NK-92 (cell line): ENCODE measurements around the gene VARS2.

ENCODE experiments used
- DNase-seq: peaks from one replicate; lab custom pipeline; 2025; ENCODE audit not compliant: unreplicated experiment; lab: John Stamatoyannopoulos, UW

The VARS2 gene

DNA sequence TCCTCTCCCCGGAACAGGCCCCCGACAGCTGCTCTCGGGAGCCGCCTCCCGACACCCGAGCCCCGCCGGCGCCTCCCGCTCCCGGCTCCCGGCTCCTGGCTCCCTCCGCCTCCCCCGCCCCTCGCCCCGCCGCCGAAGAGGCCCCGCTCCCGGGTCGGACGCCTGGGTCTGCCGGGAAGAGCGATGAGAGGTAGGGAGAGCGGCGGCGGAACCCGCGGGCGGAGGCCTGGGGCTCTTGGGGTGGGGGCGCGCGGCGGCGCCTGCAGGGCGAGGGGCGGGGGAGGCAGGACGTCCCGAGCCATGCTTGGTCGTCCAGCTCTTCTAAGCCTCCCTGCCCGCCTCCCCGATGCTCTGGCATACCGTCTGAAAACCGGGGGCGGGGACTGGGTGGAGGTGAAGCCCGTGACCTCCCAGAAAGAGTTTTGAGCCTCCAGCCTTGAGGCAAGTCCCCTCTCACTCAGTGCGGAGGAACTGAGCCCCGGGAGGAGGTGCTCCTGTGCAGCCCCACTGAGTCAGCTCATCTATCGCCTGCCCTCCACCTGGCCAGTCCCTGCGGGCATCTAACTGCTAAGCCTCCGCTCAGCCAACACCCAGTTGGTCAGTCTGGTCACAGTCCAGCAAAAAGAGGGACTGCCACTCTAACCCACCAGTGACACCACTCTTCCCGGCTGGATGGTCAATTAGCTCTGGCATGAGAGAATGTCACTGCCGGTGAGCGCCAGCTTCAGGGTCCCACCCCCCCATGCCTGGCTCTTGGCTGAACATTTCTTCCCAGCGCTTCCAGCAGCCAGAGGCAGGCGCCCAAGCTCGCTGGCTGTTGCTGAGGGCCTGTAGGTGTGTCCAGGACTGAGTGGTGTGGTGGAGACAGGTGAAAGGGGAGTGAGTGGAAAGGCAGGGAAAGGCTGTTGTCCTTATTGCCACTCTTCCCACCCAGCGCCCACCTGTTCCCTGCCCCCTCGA lies 29.2 kb upstream of the VARS2 start:
- DNase-seq = no peak

DNA sequence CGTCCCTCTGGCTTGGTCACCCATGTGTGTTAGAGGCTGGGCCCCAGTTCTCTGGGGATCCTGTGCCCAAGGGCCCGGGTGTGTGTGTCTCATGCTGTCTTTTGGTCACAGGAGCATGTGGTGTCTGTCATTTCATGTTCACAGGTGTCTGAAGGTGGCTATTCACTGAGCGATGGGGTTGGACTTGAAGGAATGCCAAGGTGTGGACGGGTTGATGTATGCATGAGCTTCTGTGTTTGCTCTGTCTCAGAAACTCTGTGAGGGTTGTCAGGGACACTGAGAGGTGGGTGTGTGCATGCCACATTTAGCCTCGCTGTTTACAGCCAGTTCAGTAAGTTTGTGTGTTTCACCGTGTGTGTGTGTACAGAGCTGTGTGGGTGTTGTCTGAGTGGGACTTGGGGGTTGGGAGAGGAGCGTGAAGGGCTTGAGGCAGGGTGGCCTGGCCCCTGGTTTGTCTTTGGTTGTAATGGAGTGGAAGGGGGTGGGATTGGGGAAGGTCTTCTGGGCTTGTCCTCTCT lies 28.5 kb upstream of the VARS2 start:
- DNase-seq = no peak

DNA sequence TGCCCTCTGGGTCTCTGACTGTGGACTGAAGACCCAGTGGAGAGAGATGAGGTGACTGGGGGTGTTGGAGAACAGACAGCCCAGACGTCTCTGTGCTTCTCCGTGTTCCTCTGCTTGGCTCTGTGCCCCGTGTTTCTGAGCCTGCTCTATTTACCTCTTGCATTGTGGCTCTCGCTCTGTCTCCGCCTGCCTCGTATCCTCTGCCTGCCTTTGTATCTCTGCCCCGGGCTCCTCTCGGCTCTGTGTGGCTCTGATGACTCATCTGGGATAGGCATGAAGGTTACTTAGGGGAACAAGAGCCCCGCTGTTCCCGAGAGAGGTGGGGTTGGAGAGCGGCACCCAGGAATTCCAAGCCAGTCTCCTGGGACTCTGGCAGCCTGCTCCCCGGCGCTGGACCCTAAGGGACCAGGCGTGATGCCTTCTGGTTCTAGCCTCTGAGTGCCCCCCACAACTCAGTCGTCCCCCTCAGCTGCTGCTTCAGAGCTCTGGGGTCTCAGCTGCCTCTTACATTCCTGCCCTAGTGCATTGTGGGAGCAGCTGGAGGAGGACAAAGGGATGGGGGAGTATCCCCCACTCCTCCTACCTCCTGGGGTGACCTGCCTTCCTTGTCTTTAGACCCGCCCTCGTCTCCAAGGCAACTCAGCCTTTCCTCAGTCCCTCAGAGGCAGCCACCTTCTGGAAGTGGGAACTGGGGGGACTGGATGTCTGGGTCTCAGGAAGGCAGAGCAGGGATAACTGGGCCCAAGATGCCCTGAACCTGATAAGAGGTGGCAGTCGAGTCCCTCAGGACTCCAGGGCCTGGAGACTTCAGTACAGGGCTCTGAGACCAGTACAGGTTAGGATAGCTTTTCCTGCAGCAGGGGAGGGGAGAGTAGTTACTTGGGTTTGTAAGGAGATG lies 27.8 kb upstream of the VARS2 start:
- DNase-seq = no peak

DNA sequence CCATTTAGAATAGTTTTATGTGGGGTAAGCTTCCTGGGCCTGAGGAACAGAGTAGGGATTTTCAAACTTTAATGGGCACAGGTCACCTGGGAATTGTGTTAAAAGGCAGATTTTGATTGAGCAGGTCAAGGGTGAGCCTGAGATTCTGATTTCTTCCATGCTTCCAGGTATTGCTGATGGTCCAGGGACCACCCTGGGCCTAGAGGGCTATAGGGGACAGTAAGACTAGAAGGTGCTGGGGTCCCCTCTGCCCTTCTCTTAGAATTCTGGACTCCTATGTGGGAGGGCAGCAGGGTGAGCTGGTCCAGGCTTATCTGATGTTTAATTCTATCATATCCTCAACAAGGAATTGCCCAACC lies 27.2 kb upstream of the VARS2 start:
- DNase-seq = no peak

DNA sequence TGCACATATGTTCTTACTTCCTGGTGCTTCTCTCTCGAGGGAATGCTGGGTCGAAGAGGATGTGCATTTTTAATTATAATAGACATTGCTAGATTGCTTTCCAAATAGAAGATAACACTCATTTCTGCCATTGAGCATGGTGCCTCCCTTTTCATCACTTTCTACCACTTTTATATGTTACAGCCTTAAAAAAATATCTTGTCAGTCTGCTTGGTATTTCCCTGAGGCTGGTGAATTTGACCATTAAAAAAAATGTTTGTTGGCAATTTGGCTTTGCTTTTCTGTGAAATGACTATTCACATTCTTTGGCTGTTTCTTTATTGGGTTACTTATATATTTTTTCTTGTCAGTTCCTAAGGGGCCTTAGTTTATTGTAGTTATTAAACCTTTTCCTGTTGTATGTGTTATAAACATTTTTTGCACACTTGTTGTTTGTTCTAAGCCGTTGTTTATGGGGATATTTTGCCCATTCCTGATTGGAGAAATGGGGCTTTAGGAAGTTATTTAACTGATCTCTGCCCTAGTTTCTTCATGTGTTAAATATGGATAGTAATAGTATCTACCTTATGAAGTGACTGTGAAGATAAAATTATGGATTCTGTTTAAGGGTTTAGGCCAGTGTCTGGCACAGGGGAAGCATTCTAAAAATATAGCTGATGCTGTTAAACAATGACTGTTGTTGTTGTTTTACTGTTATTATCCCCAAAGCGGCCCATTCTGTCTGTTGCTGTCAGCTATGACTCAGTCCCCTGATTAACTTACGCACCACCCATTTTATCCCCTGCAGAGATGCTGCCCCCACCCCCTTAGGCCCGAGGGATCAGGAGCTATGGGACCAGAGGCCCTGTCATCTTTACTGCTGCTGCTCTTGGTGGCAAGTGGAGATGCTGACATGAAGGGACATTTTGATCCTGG lies 25.9 kb upstream of the VARS2 start:
- DNase-seq = no peak

DNA sequence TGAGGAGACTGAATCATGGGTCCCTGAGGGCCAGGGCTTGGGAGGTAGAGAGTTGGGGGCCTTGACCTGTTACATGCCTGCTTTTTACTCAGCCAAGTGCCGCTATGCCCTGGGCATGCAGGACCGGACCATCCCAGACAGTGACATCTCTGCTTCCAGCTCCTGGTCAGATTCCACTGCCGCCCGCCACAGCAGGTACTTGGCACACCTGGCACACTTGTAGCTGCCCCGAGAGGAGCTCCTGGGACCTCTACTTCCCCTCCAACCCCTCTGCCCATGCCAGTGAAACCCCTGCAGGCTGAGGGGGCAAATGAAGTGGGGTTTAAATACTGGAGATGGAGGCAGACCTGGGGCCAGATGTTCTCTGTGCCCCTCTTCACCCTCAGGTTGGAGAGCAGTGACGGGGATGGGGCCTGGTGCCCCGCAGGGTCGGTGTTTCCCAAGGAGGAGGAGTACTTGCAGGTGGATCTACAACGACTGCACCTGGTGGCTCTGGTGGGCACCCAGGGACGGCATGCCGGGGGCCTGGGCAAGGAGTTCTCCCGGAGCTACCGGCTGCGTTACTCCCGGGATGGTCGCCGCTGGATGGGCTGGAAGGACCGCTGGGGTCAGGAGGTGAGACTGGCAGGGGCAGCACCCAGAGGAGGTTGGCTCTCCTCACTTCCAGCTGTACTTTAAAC lies 25.1 kb upstream of the VARS2 start:
- no peak for DNase-seq

DNA sequence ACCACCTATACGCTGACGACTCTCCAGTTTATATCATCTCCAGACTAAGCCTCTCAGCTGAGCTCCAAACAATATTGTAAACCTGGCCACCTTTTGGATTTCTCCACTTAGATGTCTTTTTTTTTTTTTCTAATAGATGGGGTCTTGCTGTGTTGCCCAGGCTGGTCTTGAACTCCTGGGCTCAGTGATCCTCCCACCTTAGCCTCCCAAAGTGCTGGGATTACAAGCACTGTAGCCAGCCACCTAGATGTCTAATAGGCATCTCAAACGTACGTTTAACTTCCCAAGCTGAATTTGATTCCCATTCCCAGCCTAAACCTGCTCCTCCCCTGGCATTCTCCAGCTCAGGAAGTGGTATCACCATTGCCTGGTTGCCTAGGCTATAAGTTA lies 24.5 kb upstream of the VARS2 start:
- no peak for DNase-seq

DNA sequence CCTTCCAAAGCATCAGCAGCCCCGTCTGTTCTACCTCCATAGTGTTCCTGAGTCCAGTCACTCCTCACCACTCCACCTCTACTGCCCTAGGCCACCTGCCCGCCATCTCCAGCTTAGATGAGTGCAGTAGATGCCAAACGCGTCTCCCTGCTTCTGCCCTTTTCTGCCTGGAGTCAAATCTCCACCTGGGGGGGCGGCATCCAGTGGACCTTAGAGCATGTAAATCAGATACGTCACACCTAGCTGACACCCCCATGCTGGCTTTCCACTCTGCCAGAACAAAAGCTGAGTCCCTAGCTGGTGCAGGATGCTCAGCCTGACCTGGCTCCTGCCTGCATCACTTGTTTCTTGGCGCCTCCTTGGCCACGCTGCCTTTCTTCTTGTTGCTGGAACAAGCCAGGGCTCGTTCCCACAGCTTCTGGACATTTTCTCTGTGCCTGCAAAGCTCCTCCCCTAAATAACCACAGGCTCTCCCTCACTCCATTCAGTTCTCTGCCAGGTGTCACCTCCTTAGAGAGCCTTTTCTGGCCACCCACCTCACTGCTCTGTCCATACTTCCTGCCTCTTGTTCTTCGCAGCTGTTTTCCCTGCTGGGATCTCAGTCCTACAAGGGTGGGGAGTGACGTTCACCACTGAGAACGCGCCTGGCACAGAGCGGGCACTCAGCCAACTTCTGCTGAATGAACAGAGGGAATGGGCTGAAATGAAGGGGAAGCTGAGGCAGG lies 24.0 kb upstream of the VARS2 start:
- no peak for DNase-seq

DNA sequence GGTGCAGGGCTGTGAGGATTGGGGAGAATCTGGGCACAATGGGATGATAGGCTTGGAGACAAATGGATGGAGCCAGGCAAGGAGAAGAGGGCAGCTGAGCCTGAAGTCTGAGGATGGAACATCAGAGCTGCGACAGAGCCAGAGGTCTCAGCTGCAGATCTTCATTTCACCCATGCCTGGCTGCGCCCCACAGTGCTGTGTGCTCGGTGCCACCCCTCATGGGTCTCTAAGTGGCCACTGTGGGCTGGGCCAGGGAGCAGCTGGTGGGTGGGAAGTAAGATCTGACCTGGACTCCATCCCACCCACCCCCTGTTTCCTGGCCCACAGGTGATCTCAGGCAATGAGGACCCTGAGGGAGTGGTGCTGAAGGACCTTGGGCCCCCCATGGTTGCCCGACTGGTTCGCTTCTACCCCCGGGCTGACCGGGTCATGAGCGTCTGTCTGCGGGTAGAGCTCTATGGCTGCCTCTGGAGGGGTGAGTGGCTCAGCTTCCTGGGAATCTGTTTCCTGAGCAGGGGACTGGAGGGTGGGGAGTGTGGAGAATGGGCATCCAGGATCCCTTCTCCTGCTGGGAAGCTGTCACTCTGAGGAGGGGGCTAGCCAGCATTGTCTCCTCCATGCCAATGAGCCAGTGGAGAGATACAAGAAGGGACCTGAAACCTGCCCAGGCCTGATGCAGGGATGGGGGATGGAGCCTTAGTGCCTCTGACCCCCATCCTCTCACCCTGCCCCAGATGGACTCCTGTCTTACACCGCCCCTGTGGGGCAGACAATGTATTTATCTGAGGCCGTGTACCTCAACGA lies 23.2 kb upstream of the VARS2 start:
- no peak for DNase-seq

DNA sequence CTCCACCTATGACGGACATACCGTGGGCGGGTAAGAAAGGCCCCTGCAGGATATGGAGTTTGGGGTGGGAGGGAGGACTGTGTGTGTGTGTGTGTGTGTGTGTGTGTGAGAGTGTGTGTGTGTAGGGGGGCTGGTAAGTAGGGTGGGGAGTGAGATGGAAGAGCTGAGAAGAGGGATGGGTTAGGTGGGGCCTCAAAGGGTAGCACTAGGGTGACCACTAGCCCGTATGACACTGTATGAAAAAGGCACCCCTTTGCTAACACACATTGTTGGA lies 22.7 kb upstream of the VARS2 start:
- no peak for DNase-seq

DNA sequence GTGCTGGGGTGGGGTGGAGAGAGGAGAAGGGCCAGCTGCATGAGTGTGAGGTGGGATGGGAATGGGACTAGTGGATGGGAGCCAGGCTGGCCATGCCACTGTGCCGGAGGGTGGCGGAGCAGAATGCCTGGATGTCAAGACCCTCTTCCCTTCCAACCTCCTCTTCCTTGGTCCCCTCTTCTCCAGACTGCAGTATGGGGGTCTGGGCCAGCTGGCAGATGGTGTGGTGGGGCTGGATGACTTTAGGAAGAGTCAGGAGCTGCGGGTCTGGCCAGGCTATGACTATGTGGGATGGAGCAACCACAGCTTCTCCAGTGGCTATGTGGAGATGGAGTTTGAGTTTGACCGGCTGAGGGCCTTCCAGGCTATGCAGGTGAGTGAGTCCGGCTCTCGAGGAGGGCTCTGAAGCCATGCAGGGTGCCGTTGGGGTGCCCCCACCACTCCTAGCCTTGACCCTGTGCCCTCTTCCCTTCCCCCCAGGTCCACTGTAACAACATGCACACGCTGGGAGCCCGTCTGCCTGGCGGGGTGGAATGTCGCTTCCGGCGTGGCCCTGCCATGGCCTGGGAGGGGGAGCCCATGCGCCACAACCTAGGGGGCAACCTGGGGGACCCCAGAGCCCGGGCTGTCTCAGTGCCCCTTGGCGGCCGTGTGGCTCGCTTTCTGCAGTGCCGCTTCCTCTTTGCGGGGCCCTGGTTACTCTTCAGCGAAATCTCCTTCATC lies 22.1 kb upstream of the VARS2 start:
- no peak for DNase-seq

DNA sequence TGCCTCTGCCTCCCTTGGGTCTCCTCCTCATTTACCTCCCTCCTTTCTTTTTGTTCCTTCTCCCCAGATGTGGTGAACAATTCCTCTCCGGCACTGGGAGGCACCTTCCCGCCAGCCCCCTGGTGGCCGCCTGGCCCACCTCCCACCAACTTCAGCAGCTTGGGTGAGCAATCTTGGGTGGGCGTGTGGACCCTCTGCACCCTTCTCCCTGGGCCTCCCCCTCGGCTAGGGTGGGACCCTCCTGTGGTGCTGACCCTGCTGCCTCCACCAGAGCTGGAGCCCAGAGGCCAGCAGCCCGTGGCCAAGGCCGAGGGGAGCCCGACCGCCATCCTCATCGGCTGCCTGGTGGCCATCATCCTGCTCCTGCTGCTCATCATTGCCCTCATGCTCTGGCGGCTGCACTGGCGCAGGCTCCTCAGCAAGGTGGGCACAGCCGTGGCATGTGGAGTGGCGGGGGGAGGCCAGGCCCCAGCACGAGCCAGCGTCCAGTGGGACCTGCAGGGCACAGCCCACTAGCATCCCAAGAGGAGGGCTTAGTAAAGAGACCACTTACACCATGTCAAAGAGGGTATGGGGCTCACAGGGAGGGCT lies 20.9 kb upstream of the VARS2 start:
- DNase-seq = no peak

DNA sequence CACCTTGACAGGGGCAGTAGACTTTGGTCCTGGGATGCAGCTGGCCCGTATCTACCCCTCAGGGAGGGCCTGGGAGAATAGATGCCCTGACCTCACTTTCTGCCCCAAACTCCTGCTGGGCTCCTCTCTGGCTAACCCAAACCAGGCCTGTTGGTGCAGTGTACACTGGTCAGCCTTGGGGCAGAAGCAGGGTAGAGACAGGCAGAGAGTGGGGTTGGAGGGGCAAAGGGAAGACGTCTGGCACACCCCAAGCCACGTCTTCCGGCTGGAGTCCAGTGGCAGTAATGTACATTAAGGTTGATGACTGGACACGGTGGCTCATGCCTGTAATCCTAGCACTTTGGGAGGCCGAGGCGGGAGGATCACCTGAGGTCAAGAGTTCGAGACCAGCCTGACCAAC lies 20.4 kb upstream of the VARS2 start:
- DNase-seq = no peak

DNA sequence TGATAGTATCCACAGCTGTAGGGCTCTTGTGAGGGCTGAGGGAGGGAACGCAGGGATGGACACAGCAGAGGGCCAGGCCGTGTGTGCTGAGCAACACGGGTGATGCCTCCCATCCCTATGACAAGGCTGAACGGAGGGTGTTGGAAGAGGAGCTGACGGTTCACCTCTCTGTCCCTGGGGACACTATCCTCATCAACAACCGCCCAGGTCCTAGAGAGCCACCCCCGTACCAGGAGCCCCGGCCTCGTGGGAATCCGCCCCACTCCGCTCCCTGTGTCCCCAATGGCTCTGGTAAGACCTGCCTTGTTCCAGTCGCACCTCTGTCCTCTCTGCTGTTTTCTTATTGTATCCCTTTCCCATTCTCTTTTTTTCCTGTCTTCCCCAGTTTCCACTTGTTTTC lies 19.7 kb upstream of the VARS2 start:
- no peak for DNase-seq

DNA sequence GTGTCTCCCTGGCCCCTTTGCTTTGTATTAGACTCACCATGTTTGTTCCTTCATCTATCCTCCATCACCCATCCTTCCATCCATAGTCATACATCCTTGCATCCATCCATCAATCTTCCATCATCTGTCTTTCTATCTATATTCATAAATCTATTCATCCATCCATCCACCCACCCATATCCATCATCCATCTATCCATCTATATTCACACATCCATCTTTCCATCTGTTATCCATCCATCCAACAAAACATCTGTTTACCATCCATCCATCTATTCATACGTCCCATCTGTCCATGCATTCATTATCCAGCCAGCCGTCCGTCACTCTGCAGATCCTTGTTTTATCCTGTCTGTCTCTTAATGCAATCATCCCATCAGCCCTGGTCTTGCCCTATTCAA lies 19.1 kb upstream of the VARS2 start:
- no peak for DNase-seq

DNA sequence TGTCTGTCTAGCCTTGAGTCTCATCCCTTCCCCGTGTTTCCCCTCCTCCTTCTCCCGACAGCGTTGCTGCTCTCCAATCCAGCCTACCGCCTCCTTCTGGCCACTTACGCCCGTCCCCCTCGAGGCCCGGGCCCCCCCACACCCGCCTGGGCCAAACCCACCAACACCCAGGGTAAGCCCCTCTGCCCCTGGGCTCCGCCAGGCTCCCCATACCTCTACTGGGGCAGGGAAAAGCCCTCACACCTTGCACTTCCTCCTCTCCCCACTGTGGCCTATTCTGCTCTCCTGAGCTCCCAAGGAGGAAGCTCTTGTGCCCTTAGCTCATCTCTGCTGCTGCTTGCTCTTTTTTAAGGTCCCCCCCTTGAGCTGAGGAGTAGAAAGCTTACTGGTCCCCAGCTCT lies 18.7 kb upstream of the VARS2 start:
- no peak for DNase-seq

DNA sequence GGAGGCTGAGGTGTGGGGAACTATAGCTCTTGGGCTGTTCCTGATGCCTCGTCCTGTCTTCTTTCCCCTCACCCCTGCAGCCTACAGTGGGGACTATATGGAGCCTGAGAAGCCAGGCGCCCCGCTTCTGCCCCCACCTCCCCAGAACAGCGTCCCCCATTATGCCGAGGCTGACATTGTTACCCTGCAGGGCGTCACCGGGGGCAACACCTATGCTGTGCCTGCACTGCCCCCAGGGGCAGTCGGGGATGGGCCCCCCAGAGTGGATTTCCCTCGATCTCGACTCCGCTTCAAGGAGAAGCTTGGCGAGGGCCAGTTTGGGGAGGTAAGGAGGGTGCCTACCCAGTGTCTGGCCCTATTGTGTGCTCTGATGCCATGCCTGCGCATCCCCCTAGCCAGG lies 17.5 kb upstream of the VARS2 start:
- DNase-seq = no peak

DNA sequence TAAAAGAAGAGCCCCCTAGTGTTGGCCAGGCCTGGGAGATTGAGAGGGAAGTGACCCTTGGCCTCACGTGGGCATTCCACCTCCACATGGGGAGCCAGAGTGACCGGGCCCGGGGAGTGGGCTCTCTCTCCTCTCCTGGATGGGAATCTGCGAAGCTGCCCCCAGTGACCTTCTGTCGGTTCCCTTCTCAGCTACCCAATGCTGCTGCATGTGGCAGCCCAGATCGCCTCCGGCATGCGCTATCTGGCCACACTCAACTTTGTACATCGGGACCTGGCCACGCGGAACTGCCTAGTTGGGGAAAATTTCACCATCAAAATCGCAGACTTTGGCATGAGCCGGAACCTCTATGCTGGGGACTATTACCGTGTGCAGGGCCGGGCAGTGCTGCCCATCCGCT lies 16.2 kb upstream of the VARS2 start:
- DNase-seq = no peak
